K562 (cell line): ENCODE data around the gene ADM5. TPM values are rescaled to one million over a fixed set of nuclear protein-coding genes. Genes with fewer than 3 reads are reported as not detected.

Experiments
- C11orf30 ChIP-seq: fragments of 450-650 bp; IDR thresholded peaks from 2 replicates; pipeline ENCODE4 v1.6.1; 2016; ENCODE audit warnings: low read depth, mild to moderate bottlenecking
- CBFA2T2 ChIP-seq: fragments of 450-650 bp; conservative IDR thresholded peaks from 2 replicates; pipeline ENCODE4 v1.6.1; 2017; ENCODE audit warnings: mild to moderate bottlenecking
- CHD2 ChIP-seq: IDR thresholded peaks from 2 replicates; pipeline ENCODE4 v1.6.1; 2011; ENCODE audit warnings: low read depth, low read length
- CREB1 ChIP-seq, 2 experiments: sonication (generic) in 1 of 2; formaldehyde crosslinking in 1 of 2; IDR thresholded peaks; 2 replicates each; pipeline versions ENCODE4 v1.6.1 to v1.8.0; 2012 to 2022; ENCODE audit warnings: inconsistent platforms in 1 of 2, mild to moderate bottlenecking in 1 of 2, missing genetic modification reagents in 1 of 2, moderate library complexity in 1 of 2
- GABPA ChIP-seq: fragments of 200-800 bp; sonication (Bioruptor generic); conservative IDR thresholded peaks from 2 replicates; pipeline ENCODE4 v1.6.1; 2016; ENCODE audit warnings: low read depth, missing genetic modification characterization, missing compliant biosample characterization
- HES1 ChIP-seq: fragments of 450-650 bp; IDR thresholded peaks from 2 replicates; pipeline ENCODE4 v1.6.1; 2016; ENCODE audit warnings: low read depth, mild to moderate bottlenecking, moderate library complexity
- HMGN3 ChIP-seq: IDR thresholded peaks from 2 replicates; pipeline ENCODE4 v1.6.1; 2011; ENCODE audit warnings: borderline replicate concordance, low read depth, mild to moderate bottlenecking, mixed read lengths, low read length; ENCODE audit not compliant: insufficient read length; ENCODE audit errors: extremely low read depth
- KDM2B ChIP-seq: fragments of 250-450 bp; sonication (Bioruptor Pico); IDR thresholded peaks from 2 replicates; pipeline ENCODE4 v1.8.0; 2021; ENCODE audit warnings: mild to moderate bottlenecking, moderate library complexity
- KDM5B ChIP-seq: fragments of 200-600 bp; sonication (generic); IDR thresholded peaks from 2 replicates; pipeline ENCODE4 v1.6.1; 2012; ENCODE audit warnings: low read depth, mild to moderate bottlenecking, moderate library complexity, low read length, control low read depth, inconsistent platforms; ENCODE audit not compliant: insufficient replicate concordance
- NR2C1 ChIP-seq, 2 experiments: fragments of 450-650 bp; IDR thresholded peaks; 2 replicates each; pipeline ENCODE4 v1.6.1; 2017; ENCODE audit warnings: mild to moderate bottlenecking in 2 of 2, antibody characterized with exemption in 1 of 2, inconsistent platforms in 1 of 2, missing compliant biosample characterization in 1 of 2, missing genetic modification characterization in 1 of 2
- PRDM10 ChIP-seq: fragments of 450-650 bp; IDR thresholded peaks from 2 replicates; pipeline ENCODE4 v1.6.1; 2018; ENCODE audit not compliant: partially characterized antibody
- RHOXF2B ChIP-seq: fragments of 250-450 bp; sonication (Bioruptor Pico); conservative IDR thresholded peaks from 2 replicates; pipeline ENCODE4 v1.5.1; 2021
- TARDBP ChIP-seq: fragments of 450-650 bp; IDR thresholded peaks from 2 replicates; pipeline ENCODE4 v1.6.1; 2016
- TOE1 ChIP-seq, 2 experiments: fragments of 450-650 bp in 1 of 2; sonication (generic) in 1 of 2; formaldehyde crosslinking in 1 of 2; IDR thresholded peaks; 2 replicates each; pipeline versions ENCODE4 v1.7.1 to v1.8.0; 2016 to 2022; ENCODE audit warnings: borderline replicate concordance in 2 of 2, mild to moderate bottlenecking in 2 of 2, antibody characterized with exemption in 1 of 2, inconsistent platforms in 1 of 2, low read depth in 1 of 2, missing genetic modification reagents in 1 of 2, moderate library complexity in 1 of 2
- TRIM25 ChIP-seq: fragments of 450-650 bp; IDR thresholded peaks from 2 replicates; pipeline ENCODE4 v1.7.0; 2016; ENCODE audit warnings: borderline replicate concordance
- ZFX ChIP-seq: sonication (generic); formaldehyde crosslinking; IDR thresholded peaks from 2 replicates; pipeline ENCODE4 v1.8.0; 2022; ENCODE audit warnings: mild to moderate bottlenecking, missing genetic modification reagents, moderate library complexity
- ZNF436 ChIP-seq: fragments of 250-450, 450-650 bp; sonication (Bioruptor Pico); formaldehyde crosslinking; IDR thresholded peaks from 2 replicates; pipeline ENCODE4 v1.7.0; 2020; ENCODE audit warnings: mild to moderate bottlenecking
- ZNF644 ChIP-seq: fragments of 200-800 bp; sonication (Bioruptor generic); IDR thresholded peaks from 2 replicates; pipeline ENCODE4 v1.6.1; 2016; ENCODE audit warnings: low read depth, missing genetic modification characterization, missing compliant biosample characterization
- ZNF778 ChIP-seq: fragments of 450-650 bp; formaldehyde crosslinking; IDR thresholded peaks from 2 replicates; pipeline ENCODE4 v1.4.0; 2020; ENCODE audit warnings: mild to moderate bottlenecking, moderate library complexity
- polyA plus RNA-seq, 8 experiments: library from polyadenylated mRNA; depleted of rRNA in 4 of 8; stranded (reverse) in 5 of 8; unstranded in 3 of 8; fragments of >200 nt; fragmentation: Nextera tagmentation in 2 of 8; fragmentation: Illumina TruSeq in 1 of 8; extraction: Ambion mirVana in 2 of 8; extraction: Trizol in 1 of 8; gene quantifications; 2 replicates each; pipeline versions ENCODE4 v1.2.1 to v1.2.3, GENCODE V29; 2011 to 2014; ENCODE audit warnings: inconsistent platforms in 1 of 8, missing spikeins in 1 of 8
- total RNA-seq, 7 experiments: library from RNA; depleted of rRNA in 6 of 7; stranded (reverse); fragments of >200 nt in 6 of 7; fragmentation: Illumina TruSeq in 2 of 7; extraction: Trizol in 2 of 7; gene quantifications; 2 replicates each; pipeline versions ENCODE4 v1.2.1 to v1.2.3, GENCODE V29; 2011 to 2021; ENCODE audit warnings: low replicate concordance in 1 of 7

ADM5 gene
- total and polyA plus RNA-seq, 9 of the 15 experiments (the other 6 are each of a cell fraction or from before 2014, with no cell fraction given): 0.13 to 8.4 (median 2.0) TPM; not detected in 1

- TF ChIP-seq NR2C1 (IDR thresholded peaks at IDR 0.05): peak; percentile 98
- peak; percentile 99 for TF ChIP-seq NR2C1 (tag; IDR thresholded peaks at IDR 0.05)
- TF ChIP-seq ZNF778 (CRISPR knock-in tag): no peak
- TF ChIP-seq ZFX (CRISPR knock-in tag): peak; percentile 86
- no peak for TF ChIP-seq TRIM25
- peak; percentile 96; the same call in 1 of the 2 replicates for TF ChIP-seq ZNF644
- peak; percentile 74 for TF ChIP-seq KDM5B
- peak; percentile 96 for TF ChIP-seq GABPA
- peak; percentile 52 for TF ChIP-seq C11orf30
- TF ChIP-seq CBFA2T2: no peak
- peak; percentile 78 for TF ChIP-seq CHD2
- TF ChIP-seq TOE1 (IDR thresholded peaks at IDR 0.05; ENCODE audit: borderline replicate concordance): no peak
- peak; percentile 85; the same call in 1 of the 2 replicates for TF ChIP-seq TOE1 (CRISPR knock-in tag; IDR thresholded peaks at IDR 0.05; ENCODE audit: borderline replicate concordance, low read depth)
- no peak for TF ChIP-seq RHOXF2B (CRISPR knock-in tag)
- peak; percentile 36 for TF ChIP-seq PRDM10
- TF ChIP-seq CREB1 (IDR thresholded peaks at IDR 0.05): peak; percentile 96
- peak; percentile 97 for TF ChIP-seq CREB1 (CRISPR knock-in tag; IDR thresholded peaks at IDR 0.05)
- TF ChIP-seq TARDBP: no peak; the same call in 1 of the 2 replicates
- TF ChIP-seq ZNF436: no peak
- peak; percentile 91 for TF ChIP-seq HMGN3
- no peak for TF ChIP-seq KDM2B (CRISPR knock-in tag)
- no peak for TF ChIP-seq HES1
These were observed 47.5 kb upstream of the ADM5 start, which contains the start of gene SCAF1 (continued) for GRCh38 chr19:49641688-49642491.
